ENCODE data around the gene ATP7A. TPM values are rescaled to one million over a fixed set of nuclear protein-coding genes. Genes with fewer than 3 reads are reported as not detected.
"Not testable (repeated sequence)": the region's sequence is repeated elsewhere in the genome, so short reads cannot be mapped to it uniquely, and the experiment has no call there.

The ATP7A gene
- total RNA-seq, 4 donors from 2014 or later = 7.3 to 13.9 (median 7.8) TPM

DNA sequence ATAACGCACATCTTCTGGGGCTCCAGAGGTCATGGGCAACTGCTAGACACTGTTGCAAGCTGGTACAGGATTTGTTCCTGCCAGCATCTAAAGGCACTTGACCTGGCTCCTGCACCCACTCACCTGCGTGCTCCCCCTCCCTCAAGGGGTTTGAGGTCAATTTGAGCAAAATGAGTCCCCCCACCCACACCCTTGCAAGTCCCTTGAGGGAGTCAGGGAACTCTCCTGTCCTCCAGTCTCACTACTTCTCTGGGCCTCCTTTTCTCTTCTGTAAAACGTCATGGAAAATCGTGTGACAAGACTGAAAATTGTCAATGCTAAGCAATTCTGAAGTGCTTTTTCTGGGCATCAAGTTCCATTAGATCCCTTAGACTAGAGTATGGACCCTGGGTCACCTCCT, 153.7 kb downstream of the ATP7A start:
- DNase-seq (ENCODE audit: low spot score) (no peak), ATAC-seq (ENCODE audit: low FRiP score) (no peak)
- TF ChIP-seq, protein P1, sequence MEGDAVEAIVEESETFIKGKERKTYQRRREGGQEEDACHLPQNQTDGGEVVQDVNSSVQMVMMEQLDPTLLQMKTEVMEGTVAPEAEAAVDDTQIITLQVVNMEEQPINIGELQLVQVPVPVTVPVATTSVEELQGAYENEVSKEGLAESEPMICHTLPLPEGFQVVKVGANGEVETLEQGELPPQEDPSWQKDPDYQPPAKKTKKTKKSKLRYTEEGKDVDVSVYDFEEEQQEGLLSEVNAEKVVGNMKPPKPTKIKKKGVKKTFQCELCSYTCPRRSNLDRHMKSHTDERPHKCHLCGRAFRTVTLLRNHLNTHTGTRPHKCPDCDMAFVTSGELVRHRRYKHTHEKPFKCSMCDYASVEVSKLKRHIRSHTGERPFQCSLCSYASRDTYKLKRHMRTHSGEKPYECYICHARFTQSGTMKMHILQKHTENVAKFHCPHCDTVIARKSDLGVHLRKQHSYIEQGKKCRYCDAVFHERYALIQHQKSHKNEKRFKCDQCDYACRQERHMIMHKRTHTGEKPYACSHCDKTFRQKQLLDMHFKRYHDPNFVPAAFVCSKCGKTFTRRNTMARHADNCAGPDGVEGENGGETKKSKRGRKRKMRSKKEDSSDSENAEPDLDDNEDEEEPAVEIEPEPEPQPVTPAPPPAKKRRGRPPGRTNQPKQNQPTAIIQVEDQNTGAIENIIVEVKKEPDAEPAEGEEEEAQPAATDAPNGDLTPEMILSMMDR (IDR thresholded peaks at IDR 0.05) = no peak

DNA sequence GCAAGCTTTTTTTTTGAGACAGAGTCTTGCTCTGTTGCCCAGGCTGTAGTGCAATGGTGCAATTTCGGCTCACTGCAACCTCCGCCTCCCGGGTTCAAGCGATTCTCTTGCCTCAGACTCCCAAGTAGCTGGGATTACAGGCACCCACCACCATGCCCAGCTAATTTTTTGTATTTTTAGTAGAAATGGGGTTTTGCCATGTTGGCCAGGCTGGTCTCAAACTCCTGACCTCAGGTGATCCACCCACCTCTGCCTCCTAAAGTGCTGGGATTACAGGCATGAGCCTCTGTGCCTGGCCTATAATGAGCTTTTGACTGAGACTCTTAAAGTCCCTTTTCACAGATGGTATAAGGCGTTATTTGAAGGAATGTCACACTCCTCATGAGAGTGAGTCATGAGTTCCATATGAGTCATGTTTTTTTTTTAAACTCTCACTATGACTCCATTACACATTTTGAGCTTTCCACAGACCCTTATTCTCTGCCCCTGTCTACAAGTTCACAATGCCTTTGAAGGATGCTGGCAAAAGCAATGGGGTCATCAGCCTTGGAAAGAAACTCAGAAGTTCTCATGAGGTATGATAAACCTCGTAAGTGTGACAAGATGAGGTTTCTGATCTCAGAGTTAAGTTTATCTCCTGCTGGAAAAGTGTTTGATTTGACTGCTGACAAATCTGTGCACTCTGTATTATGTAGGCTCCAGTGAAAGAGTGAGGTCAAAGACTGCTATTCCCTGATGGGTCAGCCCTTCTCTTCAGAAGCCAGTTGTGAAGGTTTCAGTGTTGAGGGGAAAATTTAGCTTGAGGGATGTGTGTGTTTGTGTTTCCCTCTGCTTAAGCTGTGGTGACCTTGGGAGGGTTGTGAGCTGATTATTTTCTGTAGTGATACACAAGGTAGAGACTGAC, 154.5 kb downstream of the ATP7A start:
- not testable (repeated sequence) for ATAC-seq (ENCODE audit: low FRiP score); DNase-seq (ENCODE audit: low spot score)

DNA sequence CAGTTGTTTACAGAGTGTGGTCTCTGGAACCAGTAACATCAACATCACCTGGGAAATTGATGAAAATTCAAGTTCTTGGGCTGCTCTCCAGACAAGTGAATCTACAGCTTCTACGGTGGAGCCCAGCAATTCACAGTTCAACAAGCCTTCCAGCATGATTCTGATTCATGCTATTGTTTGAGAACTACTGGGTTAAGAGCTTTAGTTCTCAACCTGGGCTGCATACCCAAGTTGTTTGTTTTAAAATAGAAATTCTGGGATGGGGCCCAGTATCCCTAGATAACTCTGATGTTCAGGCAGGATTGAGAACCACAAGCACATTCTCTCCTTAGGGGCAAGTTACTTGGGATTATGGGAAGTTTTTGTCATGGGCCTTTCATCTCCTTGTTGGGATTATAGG, 155.6 kb downstream of the ATP7A start:
- ATAC-seq (ENCODE audit: low FRiP score) = no peak

DNA sequence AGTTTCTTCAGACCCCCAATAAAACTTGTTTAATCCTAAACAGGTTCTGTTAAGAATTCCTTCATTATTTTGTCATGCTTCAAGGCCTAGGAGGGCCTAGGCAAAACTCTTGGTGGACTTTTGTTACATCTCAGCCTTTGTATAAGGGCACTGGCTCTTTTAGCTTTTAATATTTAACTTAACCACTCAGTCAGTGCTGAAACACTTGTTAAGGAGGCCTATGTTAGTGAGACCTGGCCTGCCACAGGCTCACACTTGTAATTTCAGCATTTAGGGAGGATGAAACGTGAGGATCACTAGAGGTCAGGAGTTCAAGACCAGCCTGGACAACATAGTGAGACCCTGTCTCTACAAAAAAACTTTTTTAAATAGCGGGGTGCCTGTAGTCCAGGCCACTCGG, 160.8 kb downstream of the ATP7A start:
- DNase-seq (ENCODE audit: low spot score) (no peak), ATAC-seq (ENCODE audit: low FRiP score) (no peak)
- TF ChIP-seq, protein P1 (IDR thresholded peaks at IDR 0.05) = no peak

More for the DNA sequence above, 155.6 kb downstream of the ATP7A start:
- TF ChIP-seq, protein P1 (IDR thresholded peaks at IDR 0.05) = no peak
- no peak for DNase-seq (ENCODE audit: low spot score)

DNA sequence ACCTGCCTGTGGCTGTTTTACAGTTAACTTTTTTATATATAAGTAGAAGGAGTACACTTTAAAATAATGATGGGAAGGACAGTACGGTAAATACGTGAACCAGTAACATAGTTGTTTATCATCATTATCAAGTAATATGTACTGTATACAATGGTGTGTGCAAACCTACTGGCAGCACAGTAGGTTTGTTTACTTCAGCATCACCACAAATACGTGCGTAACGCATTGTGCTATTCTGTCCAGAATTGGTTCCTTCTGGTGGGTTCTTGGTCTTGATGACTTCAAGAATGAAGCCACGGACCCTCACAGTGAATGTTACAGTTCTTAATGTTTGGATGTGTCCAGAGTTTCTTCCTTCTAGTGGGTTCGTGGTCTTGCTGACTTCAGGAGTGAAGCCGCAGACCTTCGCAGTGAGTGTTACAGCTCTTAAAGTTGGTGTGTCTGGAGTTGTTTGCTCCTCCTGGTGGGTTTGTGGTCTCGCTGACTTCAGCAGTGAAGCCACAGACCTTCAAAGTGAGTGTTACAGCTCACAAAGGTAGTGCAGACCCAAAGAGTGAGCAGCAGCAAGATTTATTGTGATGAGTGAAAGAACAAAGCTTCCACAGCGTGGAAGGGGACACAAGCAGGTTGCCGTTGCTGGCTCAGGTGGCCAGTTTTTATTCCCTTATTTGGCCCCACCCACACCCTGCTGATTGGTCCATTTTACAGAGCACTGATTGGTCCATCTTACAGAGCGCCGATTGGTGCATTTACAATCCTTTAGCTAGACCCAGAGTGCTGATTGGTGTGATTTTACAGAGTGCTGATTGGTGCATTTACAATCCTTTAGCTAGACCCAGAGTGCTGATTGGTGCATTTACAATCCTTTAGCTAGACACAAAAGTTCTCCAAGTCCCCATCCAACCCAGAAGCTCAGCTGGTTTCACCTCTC, 162.9 kb downstream of the ATP7A start:
- ATAC-seq (ENCODE audit: low FRiP score) = not testable (repeated sequence)

DNA sequence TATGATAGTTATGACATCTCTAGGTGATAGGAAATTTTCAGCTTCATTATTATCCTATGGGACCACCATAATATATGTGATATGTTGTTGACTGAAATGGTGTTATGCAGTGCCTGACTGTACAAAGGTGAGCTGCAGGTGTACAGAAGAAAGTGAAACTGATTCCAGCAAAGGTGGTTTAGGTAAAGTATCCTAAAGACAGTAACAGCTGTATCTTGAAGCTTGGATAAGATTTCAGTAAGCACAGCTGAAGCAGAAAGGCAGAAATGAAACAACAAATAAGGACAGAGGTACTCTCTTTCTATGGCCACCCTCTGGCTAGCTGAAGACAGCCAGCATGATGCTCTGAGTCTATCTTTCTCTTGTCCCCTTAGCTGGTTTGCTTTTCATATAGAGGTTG, 163.6 kb downstream of the ATP7A start:
- DNase-seq (ENCODE audit: low spot score) (no peak), ATAC-seq (ENCODE audit: low FRiP score) (no peak)
- TF ChIP-seq, protein P1 (IDR thresholded peaks at IDR 0.05) = no peak

More for the DNA sequence above, 162.9 kb downstream of the ATP7A start:
- DNase-seq (ENCODE audit: low spot score) = not testable (repeated sequence)

DNA sequence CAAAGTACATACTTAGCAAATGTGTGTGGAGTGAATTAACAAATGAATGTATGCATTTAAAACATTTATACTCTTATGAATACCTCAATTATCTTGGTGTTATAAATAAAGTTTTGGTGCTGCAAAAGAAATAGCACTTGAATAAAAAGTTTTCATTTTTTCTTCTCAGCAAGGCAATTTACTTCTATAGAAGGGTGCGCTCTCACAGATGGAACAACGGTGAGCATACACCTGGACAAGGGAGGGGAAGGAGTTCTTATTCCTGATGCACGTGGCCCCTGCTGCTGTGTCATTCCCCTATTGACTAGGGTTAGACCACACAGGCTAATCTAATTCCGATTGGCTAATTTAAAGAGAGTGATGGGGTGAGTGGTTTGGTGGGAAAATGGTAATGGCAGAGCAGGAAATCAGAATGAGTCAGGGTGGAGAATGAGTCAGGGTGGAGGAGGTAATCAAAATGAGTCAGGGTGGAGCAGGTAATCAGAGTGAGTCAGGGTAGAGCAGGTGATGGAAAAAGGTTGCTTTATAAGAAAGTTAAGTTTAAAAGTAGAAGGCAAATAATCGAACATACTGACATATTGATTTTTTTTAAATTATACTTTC, 165.4 kb downstream of the ATP7A start:
- DNase-seq (ENCODE audit: low spot score) (no peak), ATAC-seq (ENCODE audit: low FRiP score) (no peak)
- TF ChIP-seq, protein P1 (IDR thresholded peaks at IDR 0.05) = no peak

DNA sequence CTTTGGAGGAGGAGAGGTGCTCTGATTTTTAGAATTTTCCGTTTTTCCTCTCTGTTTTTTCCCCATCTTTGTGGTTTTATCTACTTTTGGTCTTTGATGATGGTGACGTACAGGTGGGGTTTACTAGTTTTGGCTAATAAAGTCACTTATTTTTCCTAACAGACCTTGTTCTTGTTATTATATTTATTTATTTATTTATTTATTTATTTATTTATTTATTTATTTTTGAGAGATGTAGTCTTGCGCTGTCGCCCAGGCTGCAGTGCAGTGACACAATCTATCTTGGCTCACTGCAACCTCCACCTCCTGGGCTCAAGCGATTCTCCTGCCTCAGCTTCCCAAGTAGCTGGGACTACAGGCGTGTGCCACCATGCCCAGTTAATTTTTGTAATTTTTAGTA, 170.9 kb downstream of the ATP7A start:
- ATAC-seq (ENCODE audit: low FRiP score); DNase-seq (ENCODE audit: low spot score): not testable (repeated sequence)
